Activated T-cell treated with anti-CD3 and anti-CD28 coated beads, Interleukin-2, amount 50 U/mL, for 72 hours (primary cell): ENCODE results near the gene APOBEC3A. TPM values are rescaled to one million over a fixed set of nuclear protein-coding genes. Genes with fewer than 3 reads are reported as not detected.

Experiments
- ATAC-seq, 2 donors: fragments of 150-1000 bp; cut with Tn5 transposase; replicated peaks in 1 of 2; 2 replicates each; pipeline ENCODE4 v1.10.0; 2021; ENCODE audit warnings: moderate library complexity in 2 of 2, mild to moderate bottlenecking in 1 of 2
- DNase-seq, 2 donors: peaks; one replicate each; pipeline ENCODE4 v3.0.0; 2021 to 2022; ENCODE audit warnings: mixed read lengths in 1 of 2
- H3K27ac Mint-ChIP-seq: one replicate; pipeline ENCODE4 v1.8.0; 2022; ENCODE audit warnings: mild to moderate bottlenecking, moderate library complexity, mixed read lengths
- H3K27me3 Mint-ChIP-seq: one replicate; pipeline ENCODE4 v1.8.0; 2022; ENCODE audit warnings: low read depth, mixed read lengths
- H3K36me3 Mint-ChIP-seq, 2 donors: one replicate each; pipeline ENCODE4 v1.8.0; 2022; ENCODE audit warnings: mixed read lengths in 2 of 2, mild to moderate bottlenecking in 1 of 2; ENCODE audit not compliant: insufficient read depth in 2 of 2
- H3K4me1 Mint-ChIP-seq: one replicate; pipeline ENCODE4 v1.8.0; 2022; ENCODE audit warnings: low read depth, mixed read lengths
- H3K4me3 Mint-ChIP-seq, 2 donors: one replicate each; pipeline ENCODE4 v1.8.0; 2022; ENCODE audit warnings: mild to moderate bottlenecking in 2 of 2, mixed read lengths in 2 of 2, moderate library complexity in 2 of 2
- H3K9me3 Mint-ChIP-seq, 2 donors: one replicate each; pipeline ENCODE4 v1.8.0; 2022; ENCODE audit warnings: mixed read lengths in 2 of 2
- total RNA-seq, 2 donors: library from RNA; stranded (reverse); gene quantifications; one replicate each; pipeline ENCODE4 v1.2.3, GENCODE V29; 2022

Gene APOBEC3A
- under 1 TPM in 1 of 2 donors, not detected in 1; 0.37 TPM for total RNA-seq

GRCh38 chr22:38957046-38957770, at the start of gene APOBEC3A:
APOBEC3A (plus strand) TSS chr22:38957609; CDS start chr22:38957692, 83 bp downstream.
- no peak for DNase-seq
- H3K36me3 Mint-ChIP-seq, result no peaks in the 10 kb centered on the region
- ATAC-seq, result no peak
- peaks cover 23% of the 10 kb centered on the region for H3K27me3 Mint-ChIP-seq
- H3K9me3 Mint-ChIP-seq, result no peaks in the 10 kb centered on the region
- peaks cover 52% of the 10 kb centered on the region for H3K4me1 Mint-ChIP-seq
- H3K27ac Mint-ChIP-seq, result peak within 1 kb of the TSS; percentile 11
- H3K4me3 Mint-ChIP-seq, result no peak within 1 kb of the TSS

DNA sequence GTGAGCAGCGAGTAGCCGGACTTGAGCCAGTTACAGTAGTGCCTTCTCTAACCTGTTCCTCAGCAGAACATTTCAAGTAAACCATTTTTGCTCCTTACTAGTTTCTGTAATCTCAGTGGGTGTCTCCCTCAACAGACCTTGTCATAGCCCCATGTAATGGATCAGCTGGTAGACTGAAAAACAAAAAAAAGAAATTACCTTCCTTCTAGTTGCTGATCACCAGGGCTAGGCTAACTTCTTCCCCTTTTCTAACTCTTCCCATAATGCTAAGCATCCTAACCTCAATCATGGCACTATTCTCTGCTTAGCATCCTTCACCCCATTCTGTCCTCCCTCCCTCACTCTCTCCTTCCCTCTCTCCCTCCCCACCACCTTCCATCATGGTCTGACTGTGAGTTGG, 49.6 kb upstream of the APOBEC3A start:
- Mint-ChIP-seq H3K4me1 (no peaks in the 10 kb centered on the region), H3K27me3 (peaks cover 51% of the 10 kb centered on the region), H3K36me3 (peaks cover 4 to 7% of the 10 kb centered on the region in 2 donors), H3K9me3 (peaks cover 3 to 5% of the 10 kb centered on the region in 2 donors), H3K27ac (no peak overlapping the region), H3K4me3 (no peak overlapping the region)
- ATAC-seq (no peak), DNase-seq (no peak)

DNA sequence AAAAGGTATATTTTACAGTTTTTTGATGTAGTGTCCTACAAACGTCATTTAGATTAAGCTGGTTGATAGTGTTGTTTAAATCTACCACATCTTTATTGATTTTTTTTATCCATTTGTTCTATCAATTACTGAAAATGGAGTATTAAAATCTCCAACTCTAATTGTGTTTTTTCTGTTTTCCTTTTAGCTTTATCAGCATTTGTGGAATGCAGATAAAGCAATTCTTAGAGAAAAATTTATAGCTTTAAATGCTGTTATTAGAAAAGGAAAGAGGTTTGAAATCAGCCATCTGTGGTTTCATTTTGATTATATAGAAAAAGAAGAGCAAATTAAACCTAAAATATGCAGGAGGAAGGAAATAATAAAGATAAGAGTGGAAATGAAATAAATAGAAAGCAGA, 46.0 kb upstream of the APOBEC3A start:
- Mint-ChIP-seq H3K4me3 (no peak overlapping the region), H3K4me1 (no peaks in the 10 kb centered on the region), H3K9me3 (no peaks in the 10 kb centered on the region), H3K27ac (no peak overlapping the region), H3K36me3 (no peaks in the 10 kb centered on the region), H3K27me3 (peaks cover 63% of the 10 kb centered on the region)
- DNase-seq, result no peak
- no peak for ATAC-seq

DNA sequence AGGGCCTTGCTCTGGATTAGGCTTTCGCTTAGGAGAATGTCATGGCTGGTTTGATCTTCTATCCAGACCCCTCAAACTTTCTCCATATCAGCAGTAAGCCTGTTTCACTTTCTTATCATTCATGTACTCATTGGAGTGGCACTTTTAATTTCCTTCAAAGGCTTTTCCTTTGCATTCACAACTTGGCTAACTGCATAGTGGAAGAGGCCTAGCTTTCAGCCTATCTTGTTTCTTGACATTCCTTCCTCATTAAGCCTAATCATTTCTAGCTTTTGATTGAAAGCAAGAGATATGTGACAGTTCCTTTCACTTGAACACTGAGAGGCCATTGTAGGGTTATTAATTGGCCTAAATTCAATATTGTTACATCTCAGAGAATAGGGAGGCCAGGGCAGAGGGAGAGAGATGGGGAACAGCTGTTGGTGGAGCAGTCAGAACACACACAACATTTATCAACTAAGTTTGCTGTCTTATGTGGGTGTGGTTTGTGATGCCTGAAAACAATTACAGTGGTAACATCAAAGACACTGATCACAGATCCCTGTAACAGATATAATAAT, 37.7 kb upstream of the APOBEC3A start:
- ATAC-seq (no peak), DNase-seq (no peak)
- H3K9me3 Mint-ChIP-seq, result no peaks in the 10 kb centered on the region
- no peak overlapping the region for H3K27ac Mint-ChIP-seq
- H3K4me3 Mint-ChIP-seq, result no peak overlapping the region
- H3K4me1 Mint-ChIP-seq, result peaks cover 10% of the 10 kb centered on the region
- peaks cover 41% of the 10 kb centered on the region for H3K27me3 Mint-ChIP-seq
- H3K36me3 Mint-ChIP-seq, result no peaks in the 10 kb centered on the region

- no peak overlapping the region for H3K27ac Mint-ChIP-seq
- DNase-seq (no peak), ATAC-seq (no peak)
- no peaks in the 10 kb centered on the region for H3K9me3 Mint-ChIP-seq
- H3K27me3 Mint-ChIP-seq, result peaks cover 47% of the 10 kb centered on the region
- H3K4me3 Mint-ChIP-seq, result no peak overlapping the region
- H3K4me1 Mint-ChIP-seq, result peaks cover 11% of the 10 kb centered on the region
- H3K36me3 Mint-ChIP-seq, result no peaks in the 10 kb centered on the region
These were observed 36.3 kb upstream of the APOBEC3A start for GRCh38 chr22:38921120-38921519.

- Mint-ChIP-seq H3K36me3 (no peaks in the 10 kb centered on the region), H3K27me3 (peaks cover 44% of the 10 kb centered on the region), H3K9me3 (no peaks in the 10 kb centered on the region), H3K4me3 (no peak overlapping the region), H3K27ac (no peak overlapping the region), H3K4me1 (peaks cover 11% of the 10 kb centered on the region)
- DNase-seq, result no peak
- ATAC-seq, result no peak
These were observed 35.6 kb upstream of the APOBEC3A start for GRCh38 chr22:38921806-38922205.

GRCh38 chr22:38923463-38924346, 33.7 kb upstream of the APOBEC3A start:
- Mint-ChIP-seq H3K9me3 (no peaks in the 10 kb centered on the region), H3K4me1 (peaks cover 18% of the 10 kb centered on the region), H3K27ac (no peak overlapping the region), H3K27me3 (peaks cover 50% of the 10 kb centered on the region), H3K4me3 (peak overlapping the region in 1 of 2 donors; percentile 57), H3K36me3 (no peaks in the 10 kb centered on the region)
- no peak for ATAC-seq
- DNase-seq, result no peak

- DNase-seq (no peak), ATAC-seq (no peak)
- Mint-ChIP-seq H3K36me3 (no peaks in the 10 kb centered on the region), H3K27ac (no peak overlapping the region), H3K27me3 (peaks cover 55% of the 10 kb centered on the region), H3K4me1 (peaks cover 18% of the 10 kb centered on the region), H3K9me3 (no peaks in the 10 kb centered on the region), H3K4me3 (peak overlapping the region in 1 of 2 donors; percentile 57)
These were observed 33.0 kb upstream of the APOBEC3A start for GRCh38 chr22:38924347-38924952.

DNA sequence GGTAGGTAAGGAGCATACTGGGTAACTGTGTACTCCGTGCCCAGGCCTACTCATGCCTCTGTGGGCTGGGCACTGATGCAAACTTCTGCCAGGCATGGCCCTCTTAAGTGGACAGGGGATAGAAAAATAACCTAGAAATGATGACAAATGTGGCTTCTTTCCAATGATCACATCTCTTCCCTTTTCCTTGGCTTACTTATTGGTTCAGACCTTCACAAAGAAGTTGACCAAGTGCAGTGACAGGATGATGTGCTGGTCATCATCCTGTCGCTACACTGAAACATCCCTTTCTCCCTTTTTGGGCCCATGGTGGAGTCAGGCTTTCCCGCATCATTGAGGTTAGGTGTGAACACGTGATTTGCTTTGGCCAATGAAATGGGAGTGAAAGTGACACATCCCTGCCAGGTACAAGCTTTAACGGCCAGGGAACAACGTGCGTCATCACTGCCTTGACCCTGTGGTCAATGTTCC, 31.8 kb upstream of the APOBEC3A start:
- Mint-ChIP-seq H3K9me3 (no peaks in the 10 kb centered on the region), H3K27ac (no peak overlapping the region), H3K4me1 (peaks cover 18% of the 10 kb centered on the region), H3K4me3 (no peak overlapping the region), H3K27me3 (peaks cover 64% of the 10 kb centered on the region), H3K36me3 (no peaks in the 10 kb centered on the region)
- ATAC-seq, result no peak
- no peak for DNase-seq

GRCh38 chr22:38927033-38927781, 30.2 kb upstream of the APOBEC3A start:
- H3K36me3 Mint-ChIP-seq, result no peaks in the 10 kb centered on the region
- no peak overlapping the region for H3K27ac Mint-ChIP-seq
- H3K9me3 Mint-ChIP-seq, result no peaks in the 10 kb centered on the region
- DNase-seq (peak; percentile 71), ATAC-seq (peak; percentile 88 to 90)
- peak overlapping the region; percentile 62 to 65 for H3K4me3 Mint-ChIP-seq
- peaks cover 18% of the 10 kb centered on the region for H3K4me1 Mint-ChIP-seq
- H3K27me3 Mint-ChIP-seq, result peaks cover 64% of the 10 kb centered on the region

- Mint-ChIP-seq H3K27ac (no peak overlapping the region), H3K4me1 (peaks cover 12% of the 10 kb centered on the region), H3K4me3 (no peak overlapping the region), H3K36me3 (no peaks in the 10 kb centered on the region), H3K9me3 (peaks cover 0 to 1% of the 10 kb centered on the region in 2 donors), H3K27me3 (peaks cover 58% of the 10 kb centered on the region)
- DNase-seq (no peak), ATAC-seq (no peak)
These were observed 26.9 kb upstream of the APOBEC3A start for GRCh38 chr22:38930512-38930911.

GRCh38 chr22:38935023-38935422, 22.4 kb upstream of the APOBEC3A start:
- peaks cover 4% of the 10 kb centered on the region for H3K4me1 Mint-ChIP-seq
- DNase-seq (no peak), ATAC-seq (no peak)
- H3K36me3 Mint-ChIP-seq, result no peaks in the 10 kb centered on the region
- peaks cover 0 to 1% of the 10 kb centered on the region in 2 donors for H3K9me3 Mint-ChIP-seq
- peaks cover 59% of the 10 kb centered on the region for H3K27me3 Mint-ChIP-seq
- H3K27ac Mint-ChIP-seq, result no peak overlapping the region
- H3K4me3 Mint-ChIP-seq, result no peak overlapping the region
